SK-N-SH (cell line): ENCODE measurements around the gene BMAL1.

Source experiments
- CTCF ChIP-seq: fragments of 200-600 bp; sonication (generic); IDR thresholded peaks from 2 replicates; pipeline ENCODE4 v1.6.1; 2017; ENCODE audit warnings: antibody characterized with exemption, mild to moderate bottlenecking, moderate library complexity
- EP300 ChIP-seq, 2 experiments: IDR thresholded peaks; 2 replicates each; pipeline versions ENCODE4 v1.4.0 to v1.6.1; 2012; ENCODE audit warnings: borderline replicate concordance in 1 of 2, low read depth in 1 of 2, low read length in 1 of 2
- FOXM1 ChIP-seq: IDR thresholded peaks from 2 replicates; pipeline ENCODE4 v1.4.0; 2012; ENCODE audit warnings: low read depth, mild to moderate bottlenecking
- MXI1 ChIP-seq: IDR thresholded peaks from 2 replicates; pipeline ENCODE4 v1.6.1; 2012; ENCODE audit warnings: mild to moderate bottlenecking, low read depth, low read length, improper control_type of control experiment
- POLR2AphosphoS5 ChIP-seq: IDR thresholded peaks from 2 replicates; pipeline ENCODE4 v1.6.1; 2012; ENCODE audit warnings: low read depth, low read length
- RXRA ChIP-seq: IDR thresholded peaks from 2 replicates; pipeline ENCODE4 v1.4.0; 2012; ENCODE audit warnings: low read depth, mild to moderate bottlenecking, borderline replicate concordance
- SMC3 ChIP-seq: IDR thresholded peaks from 2 replicates; pipeline ENCODE4 v1.6.1; 2012; ENCODE audit warnings: low read depth, low read length, improper control_type of control experiment
- TAF1 ChIP-seq: IDR thresholded peaks from 2 replicates; pipeline ENCODE4 v1.6.1; 2012; ENCODE audit warnings: low read depth, mild to moderate bottlenecking, low read length, moderate library complexity, borderline replicate concordance
- USF1 ChIP-seq: IDR thresholded peaks from 2 replicates; pipeline ENCODE4 v1.4.0; 2012; ENCODE audit warnings: low read depth, borderline replicate concordance
- YY1 ChIP-seq: IDR thresholded peaks from 2 replicates; pipeline ENCODE4 v1.4.0; 2012; ENCODE audit warnings: low read depth, mild to moderate bottlenecking

- TF ChIP-seq CTCF, result no peak
- TF ChIP-seq POLR2AphosphoS5, result no peak
- TF ChIP-seq FOXM1, result no peak
- TF ChIP-seq YY1, result no peak
- no peak for TF ChIP-seq RXRA
- no peak for TF ChIP-seq TAF1
- no peak for TF ChIP-seq USF1
- TF ChIP-seq EP300 (IDR thresholded peaks at IDR 0.05; ENCODE audit: borderline replicate concordance in 1 of 2, low read depth in 1 of 2, low read length in 1 of 2), result no peak
- no peak for TF ChIP-seq MXI1
- TF ChIP-seq SMC3, result no peak
Observed at GRCh38 chr11:13276454-13276831, 1.1 kb upstream of the BMAL1 start.
